NCI-H2196 treated with DMSO at 0.1 percent for 48 hours (cell line): ENCODE measurements around the gene PDC.
"Not testable (repeated sequence)": the region's sequence is repeated elsewhere in the genome, so short reads cannot be mapped to it uniquely, and the experiment has no call there.

Experiments used
- DNase-seq: peaks from one replicate; lab custom pipeline; 2025; ENCODE audit not compliant: unreplicated experiment; lab: John Stamatoyannopoulos, UW

PDC gene

DNA sequence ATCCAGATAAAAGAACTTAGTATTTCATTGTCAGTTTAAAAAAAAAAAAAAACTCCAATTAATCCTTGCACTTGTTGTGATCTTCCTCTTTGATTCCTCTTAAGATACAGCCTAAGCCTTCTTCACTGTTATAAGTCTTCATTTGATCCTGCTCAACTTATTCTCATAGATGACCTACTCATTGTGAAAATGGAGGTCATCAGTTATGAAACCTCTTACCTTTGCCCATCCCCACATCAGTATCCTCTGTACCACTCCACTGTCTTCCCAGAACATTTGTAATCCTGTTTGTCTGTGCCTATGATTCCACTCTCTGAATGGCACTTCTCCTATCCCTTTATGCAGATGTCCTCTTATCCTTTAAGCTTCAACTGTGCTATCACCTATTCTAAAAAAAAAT, 57.3 kb downstream of the PDC start:
- DNase-seq: no peak

DNA sequence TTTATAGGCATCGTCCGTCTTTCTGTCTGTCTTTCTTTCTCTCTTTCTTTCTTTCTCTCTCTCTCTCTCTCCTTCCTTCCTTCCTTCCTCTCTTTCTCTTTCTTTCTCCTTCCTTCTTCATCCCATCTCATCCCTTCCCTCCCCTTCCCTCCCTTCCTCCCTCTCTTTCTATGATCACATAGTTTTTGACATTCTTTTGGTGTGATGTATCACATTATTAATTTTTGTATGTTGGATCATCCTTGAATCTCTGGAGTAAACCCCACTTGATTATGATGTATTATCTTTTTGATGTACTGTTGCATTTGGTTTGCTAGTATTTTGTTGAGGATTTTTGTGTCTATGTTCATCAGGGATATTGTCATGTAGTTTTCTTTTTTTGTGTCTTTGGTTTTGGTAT, 59.5 kb downstream of the PDC start:
- DNase-seq: not testable (repeated sequence)
